Stimulated activated CD8-positive, alpha-beta memory T cell treated with anti-CD3 and anti-CD28 coated beads, Interleukin-4, amount 100 ng/mL, for 4 hours (primary cell): Measurements from ENCODE around the gene EID2B.
A peak's percentile ranks its signal among the peaks of the same experiment; 100 is the strongest.

ENCODE experiments used
- DNase-seq, 2 donors: peaks; one replicate each; pipeline ENCODE4 v3.0.0-alpha.2; 2020; ENCODE audit warnings: low read depth in 2 of 2, low spot score in 1 of 2

EID2B gene

DNA sequence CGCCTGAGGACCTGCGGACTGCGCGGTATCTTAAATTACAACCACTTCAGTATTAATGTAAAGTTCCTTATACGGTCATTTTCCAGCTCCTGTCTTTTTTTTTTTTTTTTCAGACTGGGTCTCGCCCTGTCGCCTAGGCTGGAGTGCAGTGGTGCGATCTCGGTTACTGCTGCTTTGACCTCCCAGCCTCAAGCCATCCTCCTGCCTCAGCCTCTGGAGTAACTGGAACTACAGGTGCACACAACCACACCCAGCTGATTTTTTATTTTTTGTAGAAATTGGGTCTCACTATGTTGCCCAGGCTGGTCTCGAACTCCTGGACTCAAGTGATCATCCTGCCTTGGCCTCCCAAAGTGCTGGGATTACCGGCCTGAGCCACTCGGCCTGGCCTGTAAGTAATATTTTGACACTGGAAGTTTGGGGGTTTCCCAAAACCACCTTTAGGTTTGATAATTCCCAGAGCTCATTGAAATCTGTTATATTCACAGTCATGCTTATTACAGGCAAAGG, 406 bp upstream of the EID2B start:
- no peak for DNase-seq

GRCh38 chr19:39531834-39532232, 819 bp downstream of the EID2B start:
- DNase-seq = no peak

- no peak for DNase-seq
Observed at GRCh38 chr19:39525205-39525604, 7.4 kb downstream of the EID2B start.

- DNase-seq = no peak
Observed at GRCh38 chr19:39524495-39524894, 8.2 kb downstream of the EID2B start.

- no peak for DNase-seq
Observed at GRCh38 chr19:39520541-39521484, 11.8 kb downstream of the EID2B start.

DNA sequence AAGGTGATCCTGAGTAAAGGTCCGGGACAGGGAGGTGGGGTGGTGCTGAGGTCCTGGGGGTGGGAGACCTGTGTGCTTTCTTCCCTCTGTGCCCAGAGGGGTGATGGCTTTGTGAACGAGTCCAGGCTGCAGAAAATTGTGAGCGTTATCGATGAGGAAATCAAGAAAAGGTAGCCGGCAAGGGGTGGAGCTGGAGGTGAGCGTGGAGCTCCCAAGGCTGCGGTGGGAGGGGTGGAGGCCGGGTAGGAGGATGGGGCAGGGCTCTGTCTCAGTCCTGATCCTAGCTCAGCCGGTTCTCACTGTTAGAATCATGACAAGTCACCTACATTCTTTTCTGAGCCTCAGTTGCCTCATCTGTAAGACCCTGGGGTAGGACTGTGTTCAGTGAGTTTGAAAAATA, 13.7 kb downstream of the EID2B start:
- no peak for DNase-seq

DNA sequence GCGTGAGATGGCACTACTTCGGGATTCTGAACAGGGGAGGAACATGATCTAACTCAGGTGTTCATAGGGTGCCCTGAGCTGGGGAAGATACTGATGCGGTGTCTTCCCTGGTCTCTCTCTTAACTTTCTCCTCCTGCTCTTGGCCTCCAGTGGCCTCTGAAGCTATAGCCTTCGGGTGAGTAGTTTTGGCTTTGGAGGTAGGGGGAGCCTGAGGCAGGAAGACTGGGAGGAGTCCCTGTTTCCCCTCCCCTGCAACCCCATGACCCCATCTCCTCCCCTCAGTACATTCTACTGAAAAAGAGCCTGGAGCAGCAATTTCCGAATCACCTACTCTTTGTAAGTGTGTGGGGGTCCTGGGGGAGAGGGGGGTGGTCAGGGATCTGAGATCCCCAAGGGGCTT, 14.2 kb downstream of the EID2B start:
- no peak for DNase-seq

DNA sequence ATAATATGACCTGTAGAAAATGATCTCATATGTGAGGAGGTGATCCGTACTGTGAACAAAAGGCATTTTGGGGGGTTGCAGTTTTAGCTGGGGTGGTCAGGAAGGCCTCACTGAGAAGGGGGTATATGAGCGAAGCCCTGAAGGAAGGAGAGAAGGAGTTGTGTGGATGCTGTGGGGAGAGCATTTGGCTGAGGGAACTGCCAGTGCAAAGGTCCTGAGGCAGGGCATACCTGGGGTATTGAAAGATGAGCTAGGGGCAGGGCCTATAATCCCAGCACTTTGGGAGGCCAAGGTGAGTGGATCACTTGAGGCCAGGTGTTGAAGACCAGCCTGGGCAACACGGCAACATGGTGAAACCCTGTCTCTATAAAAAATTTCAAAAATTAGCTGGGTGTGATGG, 15.2 kb downstream of the EID2B start:
- no peak for DNase-seq

GRCh38 chr19:39516270-39516669, 16.4 kb downstream of the EID2B start:
- no peak for DNase-seq

DNA sequence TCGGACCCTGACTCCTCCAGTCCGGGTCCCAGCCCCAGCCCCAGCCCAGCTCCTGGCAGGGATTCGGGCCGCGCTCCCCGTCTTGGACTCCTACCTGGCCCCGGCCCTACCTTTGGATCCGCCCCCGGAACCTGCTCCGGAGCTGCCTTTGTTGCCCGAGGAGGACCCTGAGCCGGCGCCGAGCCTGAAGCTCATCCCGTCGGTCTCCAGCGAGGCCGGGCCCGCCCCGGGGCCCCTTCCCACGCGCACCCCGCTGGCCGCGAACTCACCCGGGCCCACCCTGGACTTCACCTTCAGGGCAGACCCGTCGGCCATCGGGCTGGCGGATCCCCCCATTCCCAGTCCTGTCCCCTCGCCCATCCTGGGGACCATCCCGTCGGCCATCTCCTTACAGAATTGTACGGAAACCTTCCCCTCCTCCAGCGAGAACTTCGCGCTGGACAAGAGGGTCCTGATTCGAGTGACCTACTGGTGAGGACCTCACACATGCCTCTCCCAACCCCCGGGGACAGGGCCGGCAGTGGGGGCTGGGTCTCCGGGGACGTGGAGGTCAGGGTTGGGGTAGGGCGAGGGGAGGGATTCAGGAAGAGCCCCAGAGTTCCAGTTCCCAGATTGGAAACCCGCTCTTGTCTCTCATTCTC, 17.0 kb downstream of the EID2B start:
- DNase-seq = no peak

DNA sequence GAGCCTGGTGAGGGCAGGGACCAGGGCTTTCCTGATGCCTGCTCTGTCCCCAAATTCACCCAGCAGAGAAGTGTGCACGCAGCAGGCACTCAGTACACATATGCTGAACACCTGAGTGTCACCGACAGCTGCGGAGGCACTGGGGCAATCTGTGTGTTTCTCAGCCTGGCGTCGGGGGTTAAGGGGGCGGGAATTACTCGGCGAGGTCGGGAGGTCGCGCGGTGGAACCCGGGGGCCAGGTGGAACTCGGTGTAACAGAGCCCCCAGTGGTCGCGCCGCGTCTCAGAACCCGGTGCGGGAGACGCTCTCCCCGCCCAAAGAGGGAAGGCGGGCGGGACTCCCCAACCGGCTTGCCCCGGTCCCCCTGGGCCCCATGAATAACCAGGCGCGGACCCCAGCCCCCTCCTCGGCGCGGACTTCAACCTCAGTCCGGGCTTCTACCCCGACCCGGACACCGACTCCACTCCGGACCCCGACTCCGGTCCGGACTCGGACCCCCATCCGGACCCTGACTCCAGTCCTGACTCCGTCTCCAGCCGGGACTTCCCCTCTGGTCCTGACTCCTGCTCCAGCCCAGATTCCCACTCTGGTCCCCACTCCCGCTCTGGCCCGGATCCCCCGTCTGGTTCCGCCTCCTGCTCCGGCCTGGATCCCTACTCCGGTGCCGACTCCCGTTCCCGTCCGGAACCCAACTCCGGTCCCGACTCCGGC, 17.7 kb downstream of the EID2B start, which contains the start of gene SELENOV:
SELENOV (plus strand) TSS at position 300 of the 711 bp plus-strand sequence; CDS start at position 374, 74 bp downstream.
- DNase-seq = no peak

DNA sequence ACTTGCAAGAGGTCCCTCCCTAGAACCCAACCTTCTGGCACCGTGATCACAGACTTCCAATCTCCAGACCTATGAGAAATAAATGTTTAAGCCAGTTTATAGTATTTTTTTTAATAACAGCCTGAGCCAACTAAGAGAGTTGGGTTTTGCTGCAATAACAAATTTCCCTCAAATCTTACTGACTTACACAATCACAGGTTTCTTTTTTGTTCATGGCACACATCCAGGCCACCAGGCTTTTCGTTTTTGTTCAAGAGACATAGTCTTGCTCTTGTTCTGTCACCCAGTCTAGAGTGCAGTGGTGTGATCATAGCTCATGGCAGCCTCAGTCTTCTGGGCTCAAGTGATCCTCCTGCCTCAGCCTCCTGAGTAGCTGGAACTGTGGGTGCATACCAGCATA, 19.7 kb downstream of the EID2B start:
- no peak for DNase-seq

DNA sequence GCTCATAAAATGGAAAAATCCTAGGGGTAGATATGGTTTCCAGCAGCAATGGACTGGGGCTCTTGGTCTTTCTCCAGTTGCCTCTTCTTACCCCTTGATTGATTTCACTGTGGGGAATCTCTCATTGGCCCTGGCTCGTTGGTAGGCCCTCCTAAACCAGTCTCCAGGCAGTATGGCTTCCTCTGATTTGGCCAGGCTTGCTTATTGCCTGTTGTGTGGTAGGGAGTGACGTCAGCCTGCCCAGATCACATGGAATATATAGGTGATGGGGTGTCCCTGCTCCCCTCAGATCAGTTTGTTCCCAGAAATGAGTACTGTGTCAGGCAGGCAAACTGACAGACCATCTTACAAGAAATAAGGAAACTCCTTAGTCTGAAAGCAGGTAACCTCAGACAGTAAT, 23.4 kb downstream of the EID2B start:
- no peak for DNase-seq

DNA sequence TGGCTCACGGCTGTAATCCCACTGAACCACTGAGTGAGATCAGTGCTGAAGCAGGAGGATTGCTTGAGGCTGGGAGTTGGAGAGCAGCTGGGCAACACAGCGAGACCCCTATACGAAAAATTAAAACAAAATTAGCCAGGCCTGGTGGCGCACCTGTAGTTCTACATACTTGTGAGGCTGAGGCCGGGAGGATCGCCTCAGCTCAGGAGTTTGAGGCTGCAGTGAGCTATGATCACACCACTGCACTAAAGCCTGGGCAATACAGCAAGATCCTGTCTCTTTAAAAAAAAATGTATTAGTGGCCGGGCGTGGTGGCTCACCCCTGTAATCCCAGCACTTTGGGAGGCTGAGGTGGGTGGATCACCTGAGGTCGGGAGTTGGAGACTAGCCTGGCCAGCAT, 24.0 kb downstream of the EID2B start:
- DNase-seq = no peak

DNA sequence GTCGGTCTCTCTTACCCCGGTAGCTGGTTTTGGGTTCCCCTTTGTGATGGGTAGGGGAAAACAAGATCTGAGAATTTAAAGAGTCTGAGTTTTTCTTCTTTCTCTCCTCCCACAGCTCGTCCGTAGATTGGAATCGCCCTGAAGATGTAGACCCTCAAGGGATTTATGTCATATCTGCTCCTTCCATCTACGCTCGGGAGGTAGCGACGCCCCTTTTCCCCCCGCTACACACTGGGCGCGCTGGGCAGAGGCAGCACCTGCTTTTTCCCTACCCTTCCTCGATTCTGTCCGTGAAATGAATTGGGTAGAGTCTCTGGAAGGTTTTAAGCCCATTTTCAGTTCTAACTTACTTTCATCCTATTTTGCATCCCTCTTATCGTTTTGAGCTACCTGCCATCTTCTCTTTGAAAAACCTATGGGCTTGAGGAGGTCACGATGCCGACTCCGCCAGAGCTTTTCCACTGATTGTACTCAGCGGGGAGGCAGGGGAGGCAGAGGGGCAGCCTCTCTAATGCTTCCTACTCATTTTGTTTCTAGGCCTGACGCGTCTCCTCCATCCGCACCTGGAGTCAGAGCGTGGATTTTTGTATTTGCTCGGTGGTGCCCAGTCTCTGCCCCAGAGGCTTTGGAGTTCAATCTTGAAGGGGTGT, 24.8 kb downstream of the EID2B start:
- DNase-seq = no peak

DNA sequence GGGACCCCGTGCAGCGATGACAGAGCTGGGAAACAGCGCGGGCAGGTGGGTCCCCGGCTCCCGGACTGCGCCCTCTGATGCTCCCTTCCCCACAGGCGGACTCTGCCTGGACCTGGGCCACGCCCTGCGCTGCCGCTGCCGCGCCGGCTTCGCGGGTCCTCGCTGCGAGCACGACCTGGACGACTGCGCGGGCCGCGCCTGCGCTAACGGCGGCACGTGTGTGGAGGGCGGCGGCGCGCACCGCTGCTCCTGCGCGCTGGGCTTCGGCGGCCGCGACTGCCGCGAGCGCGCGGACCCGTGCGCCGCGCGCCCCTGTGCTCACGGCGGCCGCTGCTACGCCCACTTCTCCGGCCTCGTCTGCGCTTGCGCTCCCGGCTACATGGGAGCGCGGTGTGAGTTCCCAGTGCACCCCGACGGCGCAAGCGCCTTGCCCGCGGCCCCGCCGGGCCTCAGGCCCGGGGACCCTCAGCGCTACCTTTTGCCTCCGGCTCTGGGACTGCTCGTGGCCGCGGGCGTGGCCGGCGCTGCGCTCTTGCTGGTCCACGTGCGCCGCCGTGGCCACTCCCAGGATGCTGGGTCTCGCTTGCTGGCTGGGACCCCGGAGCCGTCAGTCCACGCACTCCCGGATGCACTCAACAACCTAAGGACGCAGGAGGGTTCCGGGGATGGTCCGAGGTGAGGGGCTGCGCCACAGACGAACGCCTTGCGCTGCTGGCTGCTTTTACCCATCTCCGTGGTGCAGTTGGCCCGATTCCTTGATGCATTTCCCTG, 25.5 kb downstream of the EID2B start:
- DNase-seq = peak in 1 of 2 donors; percentile 17

GRCh38 chr19:39506598-39506943, 26.1 kb downstream of the EID2B start:
- DNase-seq = no peak

DNA sequence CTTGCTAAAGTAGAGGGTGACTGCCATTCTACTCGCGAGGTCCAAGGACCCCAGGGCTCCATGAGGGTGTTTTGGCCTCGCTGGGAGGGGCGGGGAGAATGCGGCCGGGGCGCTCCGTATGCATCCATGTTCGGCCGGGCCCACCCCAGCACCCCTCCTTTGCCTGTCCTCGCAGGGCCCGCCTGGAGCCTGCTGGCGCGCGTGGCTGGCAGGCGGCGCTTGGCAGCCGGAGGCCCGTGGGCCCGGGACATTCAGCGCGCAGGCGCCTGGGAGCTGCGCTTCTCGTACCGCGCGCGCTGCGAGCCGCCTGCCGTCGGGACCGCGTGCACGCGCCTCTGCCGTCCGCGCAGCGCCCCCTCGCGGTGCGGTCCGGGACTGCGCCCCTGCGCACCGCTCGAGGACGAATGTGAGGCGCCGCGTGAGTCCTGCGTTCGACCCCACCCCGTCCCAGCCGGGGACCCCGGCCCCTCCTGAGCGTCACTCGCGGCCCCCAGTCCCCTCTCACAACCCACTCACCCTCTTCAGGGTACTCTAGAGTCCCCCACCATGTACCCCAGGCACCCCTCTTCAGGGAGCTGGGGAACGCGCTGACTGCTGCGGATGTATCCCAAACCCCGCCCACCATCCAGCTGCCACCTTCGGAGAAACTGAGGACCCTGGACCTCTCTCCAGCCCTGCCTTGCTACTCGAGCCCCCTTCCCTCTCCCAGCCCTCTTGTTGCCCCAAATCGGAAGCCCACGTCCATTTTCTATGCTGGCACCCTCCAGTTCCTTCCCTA, 29.8 kb downstream of the EID2B start:
- DNase-seq = peak; percentile 34 to 42

- no peak for DNase-seq
Observed at GRCh38 chr19:39501340-39501739, 31.3 kb downstream of the EID2B start.

DNA sequence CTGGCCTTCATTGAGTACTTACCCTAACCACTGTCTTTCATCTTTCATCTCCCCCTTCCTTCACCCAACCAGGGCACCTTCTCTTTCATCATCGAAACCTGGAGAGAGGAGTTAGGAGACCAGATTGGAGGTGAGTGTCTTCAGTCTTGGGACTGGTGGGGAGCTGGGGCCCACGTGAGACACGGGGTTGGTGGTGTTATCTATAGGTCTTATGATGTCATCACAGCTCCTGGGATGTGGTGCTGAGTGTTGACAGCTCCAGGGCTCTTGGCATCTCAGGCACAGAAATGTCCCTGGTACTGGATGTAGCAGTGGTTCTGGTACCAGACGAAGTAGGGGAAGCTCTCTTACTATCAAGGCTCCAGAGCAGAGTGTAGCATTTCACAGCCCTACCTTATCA, 32.1 kb downstream of the EID2B start:
- no peak for DNase-seq
